ENCODE measurements around the gene TLL2. TPM values are rescaled to one million over a fixed set of nuclear protein-coding genes. Genes with fewer than 3 reads are reported as not detected.

Gene TLL2
- total and polyA plus RNA-seq, 2 of the 4 experiments (the other 2 are of a cell fraction) = under 0.01 to 0.05 TPM

- H2BK20ac ChIP-seq (ENCODE audit: low read depth, low read length) = no peak overlapping the region
- ATAC-seq (ENCODE audit: low read depth) (peak; percentile 87), DNase-seq (peak; percentile 41)
- no peak overlapping the region for H2BK15ac ChIP-seq (ENCODE audit: low read depth, low read length)
- no peaks in the 10 kb centered on the region for H3K79me1 ChIP-seq (ENCODE audit: low read depth in 1 of 2, low read length in 2 of 2)
- no peak overlapping the region for H3K4me3 ChIP-seq (ENCODE audit: insufficient read depth, low read depth, low read length)
- H3K14ac ChIP-seq (replicated peaks; ENCODE audit: low read depth, low read length) = no peak overlapping the region
- WGBS, 2 experiments (ENCODE audit: extremely low coverage in 2 of 2, insufficient read length in 1 of 2) = 38% methylated on average over 1 of the region's 5 CpGs; no CpG with 5 or more reads in 1 of the 2 experiments
- no peak overlapping the region for H4K8ac ChIP-seq (ENCODE audit: low read depth in 2 of 2, low read length in 2 of 2)
- no peaks in the 10 kb centered on the region for H3K9me3 ChIP-seq (ENCODE audit: control insufficient read depth, insufficient read depth, low read length)
- dilution Hi-C loops (cut with HindIII; ENCODE audit: low sequenced_read_pairs, unreplicated experiment) (no loop called here), in situ Hi-C loops (cut with MboI; ENCODE audit: low sequenced_read_pairs) (no loop called here), intact Hi-C loops (cut with micrococcal nuclease) (loop anchor here (1.0 kb wide), 1 partner anchor 178 kb away; the partner anchor contains the start of gene TLL2)
- no peak overlapping the region for H3K4ac ChIP-seq (ENCODE audit: low read depth, low read length)
- no peak overlapping the region for H4K5ac ChIP-seq (ENCODE audit: low read depth, low read length)
- H2AK9ac ChIP-seq (replicated peaks; ENCODE audit: low read depth, low read length, poor library complexity) = no peak overlapping the region
- H3K27me3 ChIP-seq (ENCODE audit: control insufficient read depth, insufficient read depth, low read length) = no peaks in the 10 kb centered on the region; the same call in none of the 2 replicates
- ChIA-PET CTCF (interaction anchor here (0.6 to 1.9 kb wide), 5 partner anchors 13 to 466 kb away, joined by 3 to 6 read pairs (median 4); no protein-coding TSS in a partner anchor), POLR2A (ENCODE audit: unreplicated experiment) (no interaction called here)
- no peak overlapping the region for H3K18ac ChIP-seq (ENCODE audit: low read depth, low read length)
- no peak overlapping the region for H3K4me2 ChIP-seq (ENCODE audit: low read depth, low read length)
- no peak overlapping the region for H3K23ac ChIP-seq (ENCODE audit: low read depth, low read length)
- no peaks in the 10 kb centered on the region for H3K4me1 ChIP-seq (ENCODE audit: control insufficient read depth, insufficient read depth, low read length)
- no peaks in the 10 kb centered on the region for H3K9me1 ChIP-seq (ENCODE audit: insufficient read depth, low read length)
- H2BK5ac ChIP-seq (ENCODE audit: low read depth, low read length, poor library complexity, severe bottlenecking) = no peak overlapping the region
- H2AK5ac ChIP-seq (ENCODE audit: low read depth, low read length) = no peak overlapping the region
- no peak overlapping the region for H3K9ac ChIP-seq (ENCODE audit: low read depth, low read length)
- H3K27ac ChIP-seq (ENCODE audit: insufficient read depth, low read length) = no peak overlapping the region
- H2AFZ ChIP-seq (replicated peaks; ENCODE audit: low read length, poor library complexity) = no peak overlapping the region
- H4K20me1 ChIP-seq (ENCODE audit: insufficient read depth, low read length) = no peaks in the 10 kb centered on the region
- H3K56ac ChIP-seq (ENCODE audit: extremely low read depth, insufficient read depth, low read length) = no peak overlapping the region
- no TSS peak for BruUV-seq (replicated peaks)
- no peak overlapping the region for H4K91ac ChIP-seq (ENCODE audit: insufficient read depth, low read depth, low read length)
- no peaks in the 10 kb centered on the region for H3K36me3 ChIP-seq (ENCODE audit: control insufficient read depth, insufficient read depth, low read length)
- H2BK120ac ChIP-seq (ENCODE audit: low read depth, low read length) = no peak overlapping the region
- TF ChIP-seq FOS (IDR thresholded peaks at IDR 0.05; ENCODE audit: low read depth, low read length) (no peak), CHD1 (IDR thresholded peaks at IDR 0.05; ENCODE audit: low read depth, low read length) (no peak), CEBPB (IDR thresholded peaks at IDR 0.05; ENCODE audit: low read depth, low read length) (no peak), RCOR1 (IDR thresholded peaks at IDR 0.05; ENCODE audit: insufficient replicate concordance, low read length) (no peak), CTCF (conservative IDR thresholded peaks at IDR 0.05; ENCODE audit: low read depth, low read length) (peak; percentile 73), USF2 (IDR thresholded peaks at IDR 0.05; ENCODE audit: low read depth, low read length) (no peak), SMC3 (IDR thresholded peaks at IDR 0.05; ENCODE audit: low read depth, low read length) (peak; percentile 22; the same call in 1 of the 2 replicates), MAFK (IDR thresholded peaks at IDR 0.05; ENCODE audit: low read depth, low read length) (no peak), MAZ (IDR thresholded peaks at IDR 0.05; ENCODE audit: borderline replicate concordance, low read depth, low read length) (no peak), ELK1 (IDR thresholded peaks at IDR 0.05; ENCODE audit: borderline replicate concordance, low read depth, low read length) (no peak), MXI1 (IDR thresholded peaks at IDR 0.05; ENCODE audit: borderline replicate concordance, low read depth, low read length) (no peak), RAD21 (IDR thresholded peaks at IDR 0.05; ENCODE audit: low read length) (peak; percentile 50), BHLHE40 (IDR thresholded peaks at IDR 0.05; ENCODE audit: low read depth, low read length) (no peak), POLR2A (IDR thresholded peaks at IDR 0.05; ENCODE audit: low read depth, low read length) (no peak)
Measured at GRCh38 chr10:96334616-96335526, 178.9 kb downstream of the TLL2 start.
